Fibroblast of the aortic adventitia (primary cell): ENCODE measurements around the gene ARID1B. TPM values are rescaled to one million over a fixed set of nuclear protein-coding genes. Genes with fewer than 3 reads are reported as not detected.

ENCODE experiments used
- DNase-seq: peaks from one replicate; pipeline ENCODE4 v3.0.0-alpha.2; 2010; ENCODE audit warnings: low read depth
- H3K4me3 ChIP-seq: 2 replicates; pipeline ENCODE4 v1.5.1; 2011; ENCODE audit warnings: low read depth, mild to moderate bottlenecking, control low read depth, low read length, moderate library complexity
- CTCF ChIP-seq: IDR thresholded peaks from 2 replicates; pipeline ENCODE4 v1.5.1; 2011; ENCODE audit warnings: mild to moderate bottlenecking, low read length, control low read depth, inconsistent platforms; ENCODE audit not compliant: insufficient read depth
- total RNA-seq: library from RNA; depleted of rRNA; stranded (reverse); fragments of >200 nt; gene quantifications from 2 replicates; pipeline ENCODE4 v1.2.3, GENCODE V29; 2012; ENCODE audit warnings: low replicate concordance

The ARID1B gene
- total RNA-seq, 1 donor = 55.9 TPM

DNA sequence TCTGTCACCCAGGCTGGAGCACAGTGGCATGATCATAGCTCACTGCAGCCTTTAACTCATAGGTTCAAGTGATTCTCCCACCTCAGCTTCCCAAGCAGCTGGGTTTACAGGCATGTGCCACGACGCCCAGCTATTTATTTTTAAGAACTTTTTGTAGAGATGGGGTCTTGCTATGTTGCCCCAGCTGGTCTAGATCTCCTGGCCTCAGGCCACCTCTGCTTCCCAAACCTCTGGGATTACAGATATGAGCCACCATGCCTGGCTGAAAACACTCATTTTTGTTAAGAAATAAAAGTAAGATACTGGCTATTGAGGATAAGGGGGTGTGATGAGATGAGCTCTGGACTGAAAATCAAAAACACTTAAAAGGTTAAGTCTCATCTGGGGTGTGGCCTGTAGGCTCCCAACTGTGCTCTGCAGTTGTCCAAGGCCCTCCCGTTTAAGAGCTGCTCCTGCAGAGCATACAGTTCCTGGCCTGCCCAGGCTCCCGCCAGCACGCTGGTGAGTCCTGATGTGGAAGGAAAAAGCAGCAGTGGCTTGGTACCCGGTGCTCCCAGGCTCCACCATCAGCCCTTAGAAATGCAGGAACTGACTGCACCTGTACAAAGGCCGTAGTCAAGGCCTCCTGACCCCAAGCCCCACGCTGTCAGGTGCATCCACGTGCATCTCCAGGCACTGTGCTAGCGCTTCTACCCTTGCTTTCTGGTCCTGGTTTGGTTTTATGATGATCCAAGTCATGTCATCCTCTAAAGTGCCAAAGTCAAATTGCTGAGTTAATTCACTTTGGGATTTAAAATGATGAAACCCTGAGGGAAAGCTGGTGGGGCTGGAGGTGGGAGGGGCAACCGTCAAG, 434.7 kb downstream of the ARID1B start:
- TF ChIP-seq CTCF = no peak
- DNase-seq = no peak
- H3K4me3 ChIP-seq = no peak overlapping the region

GRCh38 chr6:157213426-157213825, 436.2 kb downstream of the ARID1B start:
- no peak overlapping the region for H3K4me3 ChIP-seq
- TF ChIP-seq CTCF = no peak
- DNase-seq = no peak

DNA sequence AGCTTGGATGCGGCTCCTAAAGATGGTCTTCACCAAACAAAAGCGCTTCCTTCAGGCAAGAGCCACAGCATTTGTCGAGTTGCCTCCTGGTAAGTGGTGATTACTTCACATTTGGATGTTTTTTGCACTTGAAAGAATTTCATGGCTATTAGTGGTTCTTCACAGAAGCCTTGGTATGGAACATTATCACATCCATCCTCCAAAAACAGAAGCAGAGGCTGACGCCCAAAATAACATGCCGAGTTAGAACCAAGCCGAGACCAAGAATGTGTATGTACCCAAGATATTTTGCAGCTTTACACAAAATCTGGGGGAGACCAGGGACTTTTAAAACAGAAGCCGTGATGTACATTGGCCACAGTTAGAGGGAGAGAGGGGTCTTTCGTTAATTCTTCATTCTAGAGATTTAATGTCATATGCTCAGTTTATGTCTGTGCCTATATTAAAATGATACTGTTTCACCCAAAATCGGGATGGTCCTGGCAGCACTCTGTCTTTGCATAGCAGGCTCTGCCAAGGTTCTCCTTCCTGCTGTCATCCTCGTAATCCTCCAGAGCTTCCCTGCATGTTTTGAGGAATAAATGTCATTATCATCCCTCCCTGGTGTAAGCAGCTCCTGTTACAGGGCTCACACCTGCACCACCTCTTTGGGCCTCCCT, 436.9 kb downstream of the ARID1B start:
- TF ChIP-seq CTCF = no peak
- no peak overlapping the region for H3K4me3 ChIP-seq
- no peak for DNase-seq

GRCh38 chr6:157215717-157216116, 438.5 kb downstream of the ARID1B start:
- no peak overlapping the region for H3K4me3 ChIP-seq
- no peak for DNase-seq
- no peak for TF ChIP-seq CTCF

DNA sequence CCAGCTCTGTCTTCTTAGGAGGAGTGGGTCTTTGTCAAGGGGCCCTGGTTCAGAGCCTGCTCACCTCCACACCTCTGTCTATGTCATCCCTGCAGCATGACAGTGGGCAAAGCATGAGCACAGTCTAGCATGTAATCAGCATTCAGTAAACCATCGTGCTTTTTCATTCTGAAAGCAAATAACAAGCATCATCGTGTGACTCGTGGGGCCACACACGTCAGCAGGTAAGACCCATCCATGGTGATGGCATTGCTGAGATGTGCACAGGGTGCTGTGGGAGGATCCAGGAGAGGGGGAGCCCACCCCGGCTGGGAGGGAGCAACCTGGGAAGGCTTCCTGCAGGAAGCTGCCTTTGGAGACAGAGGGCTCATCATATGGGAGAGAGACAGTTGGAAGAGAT, 439.4 kb downstream of the ARID1B start:
- no peak for TF ChIP-seq CTCF
- H3K4me3 ChIP-seq = no peak overlapping the region

DNA sequence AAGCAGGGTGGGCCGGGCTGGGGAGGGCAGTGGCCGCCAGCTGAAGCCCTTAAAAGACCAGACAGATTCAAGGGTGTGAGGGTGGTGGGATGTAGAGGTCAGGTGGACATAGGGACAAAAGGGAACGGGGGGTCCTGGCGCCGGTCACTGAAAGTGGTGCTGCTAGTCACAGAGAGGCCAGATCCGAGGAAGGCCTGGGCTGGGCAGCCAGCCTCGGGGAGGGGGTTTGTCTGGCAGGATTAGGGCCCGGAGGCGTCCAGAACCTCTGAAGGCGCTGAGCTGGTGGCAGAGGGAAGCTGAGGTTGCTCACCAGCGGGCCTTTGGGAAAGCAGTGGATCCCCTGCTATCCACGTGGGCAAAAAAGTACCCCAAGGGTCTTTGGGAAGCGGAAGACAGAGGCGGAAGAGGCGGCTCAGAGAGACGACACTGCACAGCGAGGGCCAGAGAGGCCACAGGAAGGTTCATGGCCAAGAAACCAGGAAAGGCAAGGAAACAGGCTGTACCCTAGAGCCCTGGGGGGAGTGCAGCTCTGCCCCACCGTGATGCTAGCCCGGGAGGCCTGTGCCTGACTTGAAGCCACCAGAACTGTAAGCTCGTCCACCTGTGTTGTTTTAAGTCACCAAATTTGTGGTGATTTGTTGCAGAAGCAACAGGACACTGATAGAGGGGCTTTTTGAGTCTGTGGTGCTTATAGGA, 440.2 kb downstream of the ARID1B start:
- no peak for DNase-seq
- TF ChIP-seq CTCF = no peak
- H3K4me3 ChIP-seq = no peak overlapping the region

More for the DNA sequence above, 439.4 kb downstream of the ARID1B start:
- DNase-seq = no peak
